KOPT-K1 (cell line): ENCODE measurements around the gene XCL2.

Experiments
- H3K27ac ChIP-seq: fragments of 200-600 bp; sonication (generic); 2 replicates; pipeline ENCODE4 v1.5.1; 2016; ENCODE audit warnings: antibody characterized with exemption, mild to moderate bottlenecking, low read depth, low read length; ENCODE audit not compliant: poor library complexity, severe bottlenecking
- H3K36me3 ChIP-seq: fragments of 200-600 bp; sonication (generic); 2 replicates; pipeline ENCODE4 v1.5.1; 2017; ENCODE audit warnings: antibody characterized with exemption, mild to moderate bottlenecking, low read length, moderate library complexity; ENCODE audit not compliant: insufficient read depth
- H3K9me3 ChIP-seq: fragments of 200-600 bp; sonication (generic); 2 replicates; pipeline ENCODE4 v1.5.1; 2017; ENCODE audit warnings: antibody characterized with exemption, low read length, mild to moderate bottlenecking; ENCODE audit not compliant: insufficient read depth, poor library complexity, severe bottlenecking

Gene XCL2

DNA sequence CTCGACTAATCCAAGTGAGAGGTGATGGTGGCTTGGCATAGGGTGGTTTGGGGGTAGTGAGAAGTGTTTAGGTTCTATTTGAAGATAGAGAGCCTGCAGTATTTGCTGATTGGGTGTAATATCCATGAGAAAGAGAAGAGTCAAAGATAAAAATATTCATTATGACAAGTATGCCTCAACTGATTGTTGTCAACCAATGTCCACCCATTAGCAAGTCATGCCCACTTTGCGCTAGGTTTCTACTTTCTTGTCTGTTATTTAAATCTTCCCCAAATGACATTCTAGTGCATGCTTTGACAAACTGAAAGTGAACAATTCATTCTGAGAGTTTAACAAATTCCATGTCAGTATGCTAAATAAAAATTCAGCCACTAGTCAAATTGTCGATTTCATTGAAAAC, 28.8 kb upstream of the XCL2 start:
- H3K9me3 ChIP-seq = no peaks in the 10 kb centered on the region
- no peak overlapping the region for H3K27ac ChIP-seq
- H3K36me3 ChIP-seq = no peaks in the 10 kb centered on the region

- Histone ChIP-seq H3K36me3 (no peaks in the 10 kb centered on the region), H3K9me3 (no peaks in the 10 kb centered on the region), H3K27ac (no peak overlapping the region)
Observed at GRCh38 chr1:168570652-168571051, 26.9 kb upstream of the XCL2 start.

- H3K9me3 ChIP-seq = no peaks in the 10 kb centered on the region
- no peaks in the 10 kb centered on the region for H3K36me3 ChIP-seq
- no peak overlapping the region for H3K27ac ChIP-seq
Observed at GRCh38 chr1:168568346-168568745, 24.5 kb upstream of the XCL2 start.

GRCh38 chr1:168567568-168567967, 23.8 kb upstream of the XCL2 start:
- no peaks in the 10 kb centered on the region for H3K9me3 ChIP-seq
- H3K27ac ChIP-seq = no peak overlapping the region
- no peaks in the 10 kb centered on the region for H3K36me3 ChIP-seq

DNA sequence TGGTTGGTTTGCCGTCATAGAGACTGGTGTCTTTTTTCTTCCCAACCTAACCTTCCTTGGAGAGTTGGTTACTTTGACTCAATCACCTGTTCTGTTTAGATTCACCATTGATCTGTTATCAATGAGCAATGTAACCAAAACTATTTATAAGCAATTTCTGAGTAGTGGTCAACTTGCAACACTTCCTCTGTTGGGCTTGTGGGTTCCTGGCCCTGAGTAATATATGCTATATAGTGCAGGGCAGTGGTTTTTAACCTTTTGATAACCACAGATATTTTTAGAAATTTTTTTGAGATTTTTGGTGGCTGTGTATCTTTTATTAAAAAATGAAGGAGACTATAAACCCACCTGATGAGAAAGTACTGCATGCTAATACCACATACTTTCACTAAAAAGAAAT, 23.2 kb upstream of the XCL2 start:
- Histone ChIP-seq H3K36me3 (no peaks in the 10 kb centered on the region), H3K27ac (no peak overlapping the region), H3K9me3 (no peaks in the 10 kb centered on the region)

DNA sequence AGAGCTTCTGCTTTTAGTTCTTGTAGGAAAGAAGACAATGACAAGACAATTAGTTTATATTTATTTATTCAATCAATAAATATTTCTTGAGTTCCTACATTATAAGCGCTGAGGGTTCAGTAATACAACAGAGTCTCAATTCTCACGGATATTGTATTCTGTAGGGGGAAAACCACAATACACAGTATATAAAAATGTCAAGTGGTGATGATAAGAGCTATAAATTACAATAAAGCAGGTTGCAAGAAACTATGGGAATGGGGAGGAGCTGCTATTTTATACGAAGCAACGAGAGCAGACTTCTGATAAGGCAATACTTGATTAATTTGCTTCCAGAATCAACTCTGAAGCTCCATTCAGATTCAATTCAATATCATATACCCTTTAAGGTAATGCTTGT, 22.0 kb upstream of the XCL2 start:
- H3K9me3 ChIP-seq = no peaks in the 10 kb centered on the region
- H3K36me3 ChIP-seq = no peaks in the 10 kb centered on the region
- H3K27ac ChIP-seq = no peak overlapping the region

GRCh38 chr1:168561989-168562388, 18.2 kb upstream of the XCL2 start:
- H3K27ac ChIP-seq = no peak overlapping the region

DNA sequence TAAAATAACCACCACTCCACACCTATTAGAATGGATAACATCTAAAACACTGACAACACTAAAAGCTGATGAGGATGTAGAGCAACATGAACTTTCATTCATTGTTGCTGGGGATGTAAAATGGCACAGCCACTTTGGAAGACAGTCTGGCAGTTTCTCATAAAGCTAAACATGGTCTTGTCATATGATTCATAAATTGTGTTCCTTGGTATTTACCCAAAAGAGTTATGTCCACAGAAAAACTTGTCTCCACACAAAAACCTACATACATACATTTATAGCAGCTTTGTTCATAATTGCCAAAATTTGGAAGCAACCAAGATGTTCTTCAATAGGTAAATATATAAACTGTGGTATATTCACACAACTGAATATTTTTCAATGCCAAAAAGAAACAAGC, 16.6 kb upstream of the XCL2 start:
- Histone ChIP-seq H3K36me3 (no peaks in the 10 kb centered on the region), H3K27ac (no peak overlapping the region), H3K9me3 (no peaks in the 10 kb centered on the region)

More at GRCh38 chr1:168561989-168562388, 18.2 kb upstream of the XCL2 start:
- H3K36me3 ChIP-seq = no peaks in the 10 kb centered on the region
- H3K9me3 ChIP-seq = no peaks in the 10 kb centered on the region

DNA sequence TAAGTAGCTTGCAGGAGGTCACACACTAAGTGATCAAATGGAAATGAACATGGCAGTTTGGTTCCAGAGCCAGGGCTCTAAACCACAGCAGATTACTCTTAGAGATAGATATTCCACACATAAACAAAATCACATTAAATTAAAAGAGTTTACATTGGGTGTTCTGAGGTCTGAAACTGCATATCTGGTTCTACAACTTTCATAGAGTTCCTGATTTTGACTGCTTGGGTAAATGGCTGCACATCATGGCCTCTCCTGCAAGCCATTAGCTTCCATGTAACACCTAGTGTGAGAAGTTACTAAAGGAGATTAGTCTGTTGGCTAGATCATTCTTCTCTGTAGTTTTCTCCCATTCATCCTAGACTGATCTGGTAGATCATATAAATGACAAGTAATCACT, 12.8 kb upstream of the XCL2 start:
- H3K9me3 ChIP-seq = no peaks in the 10 kb centered on the region
- no peaks in the 10 kb centered on the region for H3K36me3 ChIP-seq
- H3K27ac ChIP-seq = no peak overlapping the region

- H3K36me3 ChIP-seq = no peaks in the 10 kb centered on the region
- no peaks in the 10 kb centered on the region for H3K9me3 ChIP-seq
- H3K27ac ChIP-seq = peak overlapping the region; percentile 48
Observed at GRCh38 chr1:168555508-168556046, 11.8 kb upstream of the XCL2 start.

- peak overlapping the region; percentile 48 for H3K27ac ChIP-seq
- H3K36me3 ChIP-seq = no peaks in the 10 kb centered on the region
- no peaks in the 10 kb centered on the region for H3K9me3 ChIP-seq
Observed at GRCh38 chr1:168554603-168555483, 11.0 kb upstream of the XCL2 start.

GRCh38 chr1:168553680-168554553, 10.1 kb upstream of the XCL2 start:
- Histone ChIP-seq H3K9me3 (peaks cover 7% of the 10 kb centered on the region), H3K27ac (peak overlapping the region; percentile 48), H3K36me3 (no peaks in the 10 kb centered on the region)

DNA sequence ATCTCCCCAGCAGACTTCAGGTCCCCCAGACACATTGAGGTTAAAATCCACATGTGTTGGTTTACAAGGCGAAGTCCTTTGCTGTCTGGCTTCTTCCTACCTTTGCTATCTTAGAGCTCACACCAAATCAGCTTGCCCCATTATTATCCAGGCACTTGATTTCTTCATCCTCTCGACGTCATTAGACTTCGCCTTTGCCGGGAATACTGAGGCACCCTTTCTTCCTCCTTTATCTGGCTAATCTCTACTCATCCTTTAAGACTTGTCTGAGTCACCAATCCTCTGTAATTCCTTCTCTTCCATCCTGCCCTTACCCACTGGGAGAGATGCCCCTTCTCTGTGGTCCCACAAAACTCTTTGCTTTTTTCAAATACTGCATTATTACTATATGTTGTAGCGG, 9.2 kb upstream of the XCL2 start:
- peaks cover 8% of the 10 kb centered on the region for H3K9me3 ChIP-seq
- no peak overlapping the region for H3K27ac ChIP-seq
- H3K36me3 ChIP-seq = no peaks in the 10 kb centered on the region

DNA sequence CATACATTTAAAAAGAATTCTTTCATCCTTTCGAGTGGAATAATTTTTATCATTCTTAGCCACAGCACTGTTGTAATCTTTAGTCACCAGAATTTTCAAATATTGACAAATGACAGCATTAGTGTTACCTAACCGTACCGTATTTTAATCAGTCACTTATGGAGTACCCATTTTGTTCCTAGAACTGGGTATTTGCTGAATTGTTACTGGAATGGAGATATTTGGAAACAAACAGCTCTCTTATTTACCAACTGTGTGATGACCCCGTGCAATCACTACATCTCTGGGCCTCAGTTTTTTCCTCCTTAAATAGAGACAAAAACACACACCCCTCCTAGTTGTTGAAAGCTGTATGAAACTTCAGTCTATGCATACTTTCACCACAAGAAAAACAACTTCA, 7.9 kb upstream of the XCL2 start:
- H3K9me3 ChIP-seq = peaks cover 8% of the 10 kb centered on the region
- no peaks in the 10 kb centered on the region for H3K36me3 ChIP-seq
- H3K27ac ChIP-seq = no peak overlapping the region

DNA sequence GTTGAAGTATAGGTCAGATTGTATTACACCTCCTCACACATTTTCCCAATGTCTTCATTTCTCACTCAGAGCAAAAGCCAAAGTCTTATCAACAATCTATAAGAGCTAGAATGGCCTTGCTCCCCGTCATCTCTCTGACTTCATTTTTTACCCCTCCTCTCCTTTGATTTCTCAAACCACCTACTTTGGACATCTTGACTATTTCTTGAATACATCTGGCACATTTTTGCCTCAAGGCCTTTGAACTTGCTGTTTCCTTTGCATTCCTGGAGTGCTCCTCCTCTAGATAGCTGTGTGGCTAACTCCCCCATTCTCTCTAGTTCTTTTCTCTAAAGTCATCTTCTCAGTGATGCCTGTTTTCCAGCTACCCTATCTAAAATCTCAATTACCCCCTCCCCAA, 7.2 kb upstream of the XCL2 start:
- Histone ChIP-seq H3K9me3 (peaks cover 12% of the 10 kb centered on the region), H3K36me3 (no peaks in the 10 kb centered on the region), H3K27ac (no peak overlapping the region)
